Right lobe of liver (tissue), 4 donors: ENCODE data around the gene DDX17.

Experiments used
- POLR2A ChIP-seq: fragments of 450-650 bp; IDR thresholded peaks from one replicate; pipeline ENCODE4 v1.6.1; 2017; ENCODE audit warnings: antibody characterized with exemption, mild to moderate bottlenecking
- TF ChIP-seq, protein P1 (sequence below), 4 donors: fragments of 200-600 bp in 3 of 4; fragments of 450-650 bp in 1 of 4; IDR thresholded peaks; one replicate each; pipeline versions ENCODE4 v1.5.1 to v1.8.0; 2016 to 2022; ENCODE audit warnings: antibody characterized with exemption in 4 of 4, mild to moderate bottlenecking in 2 of 4
- donor health status: DM: no; HTN: no; CAD: no.
- donor health status: DM: no; HTN: no; CAD: no.
- donor health status: DM: no; HTN: yes; CAD: no.

DNA sequence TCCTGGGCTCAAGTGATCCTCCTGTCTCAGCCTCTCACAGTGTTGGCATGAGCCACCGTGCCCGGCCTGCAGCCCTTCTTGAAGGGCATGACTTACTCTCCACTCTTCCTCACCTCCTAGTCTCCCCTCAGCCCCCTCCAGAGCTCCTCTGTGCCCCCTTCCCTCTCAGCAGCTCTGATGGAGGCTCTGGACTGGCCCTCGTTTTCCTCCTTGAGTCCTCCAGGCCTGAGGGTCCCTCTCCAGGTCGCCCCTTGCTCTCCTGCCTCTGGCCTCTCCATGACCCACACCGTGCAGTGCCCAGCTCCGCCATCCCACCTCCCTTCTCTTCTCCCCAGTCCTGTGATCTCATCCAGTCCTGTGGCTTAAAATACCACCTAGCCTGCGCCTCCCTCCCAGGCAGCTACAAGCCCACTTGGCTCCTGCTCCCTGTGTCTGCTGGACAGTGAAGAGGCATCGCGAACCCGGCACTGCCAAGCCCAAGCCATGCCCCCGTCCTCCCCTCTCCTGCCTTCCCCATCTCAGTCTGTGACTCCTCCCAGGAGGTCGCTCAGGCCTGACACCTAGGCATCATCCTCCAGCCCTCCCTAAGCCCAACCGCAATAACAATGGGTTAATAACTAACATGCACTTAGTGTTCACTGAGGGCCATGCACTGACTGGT lies 63.0 kb downstream of the DDX17 start:
- TF ChIP-seq, protein P1, sequence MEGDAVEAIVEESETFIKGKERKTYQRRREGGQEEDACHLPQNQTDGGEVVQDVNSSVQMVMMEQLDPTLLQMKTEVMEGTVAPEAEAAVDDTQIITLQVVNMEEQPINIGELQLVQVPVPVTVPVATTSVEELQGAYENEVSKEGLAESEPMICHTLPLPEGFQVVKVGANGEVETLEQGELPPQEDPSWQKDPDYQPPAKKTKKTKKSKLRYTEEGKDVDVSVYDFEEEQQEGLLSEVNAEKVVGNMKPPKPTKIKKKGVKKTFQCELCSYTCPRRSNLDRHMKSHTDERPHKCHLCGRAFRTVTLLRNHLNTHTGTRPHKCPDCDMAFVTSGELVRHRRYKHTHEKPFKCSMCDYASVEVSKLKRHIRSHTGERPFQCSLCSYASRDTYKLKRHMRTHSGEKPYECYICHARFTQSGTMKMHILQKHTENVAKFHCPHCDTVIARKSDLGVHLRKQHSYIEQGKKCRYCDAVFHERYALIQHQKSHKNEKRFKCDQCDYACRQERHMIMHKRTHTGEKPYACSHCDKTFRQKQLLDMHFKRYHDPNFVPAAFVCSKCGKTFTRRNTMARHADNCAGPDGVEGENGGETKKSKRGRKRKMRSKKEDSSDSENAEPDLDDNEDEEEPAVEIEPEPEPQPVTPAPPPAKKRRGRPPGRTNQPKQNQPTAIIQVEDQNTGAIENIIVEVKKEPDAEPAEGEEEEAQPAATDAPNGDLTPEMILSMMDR (IDR thresholded peaks at IDR 0.05) = no peak
- no peak for TF ChIP-seq POLR2A
